IMR-90 (cell line): ENCODE data around the gene NKTR.

ENCODE experiments used
- BHLHE40 ChIP-seq: fragments of 150-350 bp; IDR thresholded peaks from 2 replicates; pipeline ENCODE4 v1.6.1; 2016; ENCODE audit warnings: mild to moderate bottlenecking, low read depth, low read length
- CEBPB ChIP-seq: IDR thresholded peaks from 2 replicates; pipeline ENCODE4 v1.6.1; 2012; ENCODE audit warnings: low read depth, low read length, improper control_type of control experiment
- CHD1 ChIP-seq: IDR thresholded peaks from 2 replicates; pipeline ENCODE4 v1.6.1; 2012; ENCODE audit warnings: low read depth, low read length, improper control_type of control experiment
- CTCF ChIP-seq: conservative IDR thresholded peaks from 2 replicates; pipeline ENCODE4 v1.5.1; 2012; ENCODE audit warnings: mild to moderate bottlenecking, low read depth, low read length, improper control_type of control experiment
- MAZ ChIP-seq: IDR thresholded peaks from 2 replicates; pipeline ENCODE4 v1.6.1; 2012; ENCODE audit warnings: low read depth, mild to moderate bottlenecking, low read length, improper control_type of control experiment, moderate library complexity, borderline replicate concordance
- MXI1 ChIP-seq: IDR thresholded peaks from 2 replicates; pipeline ENCODE4 v1.6.1; 2012; ENCODE audit warnings: low read depth, mild to moderate bottlenecking, low read length, moderate library complexity, borderline replicate concordance
- NFE2L2 ChIP-seq: fragments of 150-350 bp; IDR thresholded peaks from 2 replicates; pipeline ENCODE4 v1.6.1; 2016; ENCODE audit warnings: low read depth, mild to moderate bottlenecking, low read length
- POLR2A ChIP-seq: IDR thresholded peaks from 2 replicates; pipeline ENCODE4 v1.6.1; 2012; ENCODE audit warnings: mild to moderate bottlenecking, low read depth, low read length
- RAD21 ChIP-seq: IDR thresholded peaks from 2 replicates; pipeline ENCODE4 v1.6.1; 2012; ENCODE audit warnings: low read length, improper control_type of control experiment
- RCOR1 ChIP-seq: IDR thresholded peaks from 2 replicates; pipeline ENCODE4 v1.6.1; 2012; ENCODE audit warnings: mild to moderate bottlenecking, low read length, improper control_type of control experiment; ENCODE audit not compliant: insufficient replicate concordance
- RFX5 ChIP-seq: IDR thresholded peaks from 2 replicates; pipeline ENCODE4 v1.8.0; 2012; ENCODE audit warnings: low read depth, mild to moderate bottlenecking, low read length, moderate library complexity
- SMC3 ChIP-seq: fragments of 150-350 bp; IDR thresholded peaks from 2 replicates; pipeline ENCODE4 v1.6.1; 2016; ENCODE audit warnings: low read depth, mild to moderate bottlenecking, antibody characterized with exemption, low read length, moderate library complexity
- USF2 ChIP-seq: fragments of 150-350 bp; IDR thresholded peaks from 2 replicates; pipeline ENCODE4 v1.6.1; 2017; ENCODE audit warnings: mild to moderate bottlenecking, antibody characterized with exemption, low read length, low read depth

GRCh38 chr3:42686832-42687650 is 86.6 kb downstream of the NKTR start:
- TF ChIP-seq CTCF (no peak), MAZ (no peak), RCOR1 (no peak), POLR2A (no peak), SMC3 (no peak), RAD21 (no peak), BHLHE40 (no peak), USF2 (no peak), CHD1 (no peak), CEBPB (no peak), MXI1 (no peak), RFX5 (no peak), NFE2L2 (no peak)
